ENCODE data around the gene KMT5B.

KMT5B gene

DNA sequence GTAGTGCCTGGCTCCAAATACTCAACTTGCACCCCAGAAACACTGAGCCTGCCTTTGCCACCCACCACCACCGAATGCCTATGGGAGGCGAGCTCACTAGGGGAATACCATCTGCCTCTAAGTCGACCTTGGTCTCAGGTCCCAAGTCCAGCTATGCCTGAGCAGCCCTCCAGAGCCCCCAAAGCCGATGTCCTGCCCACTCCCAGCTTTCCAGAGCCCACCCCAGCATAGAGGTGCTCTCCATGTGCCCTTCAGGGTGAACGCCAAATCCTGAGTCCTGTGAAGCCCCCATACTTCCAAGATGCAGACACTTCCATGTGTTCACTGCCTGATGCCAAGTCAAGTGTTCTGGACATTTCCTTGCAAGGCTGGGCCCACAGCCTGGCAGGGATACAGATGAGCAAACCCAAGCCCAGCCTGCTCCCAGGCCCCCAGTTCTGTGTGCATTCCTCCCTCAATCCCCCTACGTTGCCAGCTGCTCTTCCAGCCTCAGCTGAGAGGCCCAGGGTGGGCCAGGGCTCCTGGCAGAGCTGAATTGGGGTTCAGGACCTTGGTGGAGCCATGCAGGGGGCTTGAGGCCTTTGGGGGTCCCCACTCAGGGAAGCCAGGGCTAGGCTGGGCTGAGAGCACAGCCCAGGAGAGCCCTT is 2.6 kb upstream of the KMT5B start:
- no peak for DNase-seq (ENCODE audit: low spot score)

DNA sequence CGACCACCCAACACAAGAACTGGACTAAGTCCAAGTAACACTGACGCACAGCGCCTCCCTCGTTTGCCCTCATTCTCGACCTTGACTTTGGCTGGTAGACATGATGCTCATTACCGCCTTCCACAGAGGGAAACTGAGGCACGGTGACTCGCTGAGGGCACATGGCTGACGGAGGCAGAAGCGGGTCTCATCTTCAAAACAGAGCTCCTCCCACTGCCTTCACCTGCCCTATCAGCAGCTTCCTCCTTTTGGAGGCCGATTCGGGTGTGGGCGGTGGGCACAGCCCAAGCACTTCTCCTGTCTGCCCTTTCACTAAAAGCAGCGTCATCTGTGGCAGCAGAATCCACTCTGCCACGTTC is 2.0 kb upstream of the KMT5B start:
- no peak for DNase-seq (ENCODE audit: low spot score)

- DNase-seq (ENCODE audit: low spot score): peak; percentile 11
Measured at GRCh38 chr11:68214173-68215086, 1.3 kb upstream of the KMT5B start.

- peak; percentile 87 for DNase-seq (ENCODE audit: low spot score)
Measured at GRCh38 chr11:68213555-68214172, 568 bp upstream of the KMT5B start.

GRCh38 chr11:68212421-68213134 is 518 bp downstream of the KMT5B start:
- DNase-seq (ENCODE audit: low spot score): peak; percentile 84

DNA sequence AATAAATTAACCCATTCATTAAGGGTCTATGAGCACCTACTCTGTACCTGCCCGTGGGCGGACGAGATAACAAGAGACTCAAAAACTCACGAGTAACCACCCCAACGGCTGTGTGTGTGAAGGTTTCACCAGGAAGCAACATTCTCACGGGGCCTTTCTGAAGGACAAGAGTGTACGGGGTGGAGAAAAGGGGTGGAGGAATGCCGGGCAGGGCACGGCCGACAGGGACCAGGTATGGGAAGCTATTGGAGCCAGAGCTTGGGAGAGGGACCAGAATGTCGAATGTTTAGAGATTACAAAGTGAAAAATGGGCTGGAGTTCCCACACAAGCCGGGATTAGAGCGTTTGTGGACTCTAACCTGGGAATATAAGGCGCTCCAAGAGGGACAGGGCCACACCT is 1.6 kb downstream of the KMT5B start:
- DNase-seq (ENCODE audit: low spot score): no peak

- DNase-seq (ENCODE audit: low spot score): peak; percentile 63
Measured at GRCh38 chr11:68206211-68206610, 6.9 kb downstream of the KMT5B start.

DNA sequence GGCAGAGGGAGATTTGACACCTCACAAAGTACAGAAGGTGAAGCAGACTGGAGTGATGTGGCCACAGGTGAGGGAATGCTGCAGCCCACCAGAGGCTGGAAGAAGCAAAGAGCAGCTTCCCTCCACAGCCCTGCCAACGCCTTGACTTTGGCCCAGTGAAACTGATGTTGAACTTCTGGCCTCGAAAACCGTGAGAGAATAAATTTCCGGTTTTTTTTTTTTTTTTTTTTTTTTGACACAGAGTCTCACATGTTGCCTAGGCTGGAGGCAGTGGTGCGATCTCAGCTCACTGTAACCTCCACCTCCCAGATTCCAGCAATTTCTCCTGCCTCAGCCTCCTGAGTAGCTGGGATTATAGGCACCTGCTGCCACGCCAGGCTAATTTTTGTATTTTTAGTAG is 8.7 kb downstream of the KMT5B start:
- DNase-seq (ENCODE audit: low spot score): no peak

GRCh38 chr11:68202165-68202564 is 10.9 kb downstream of the KMT5B start:
- DNase-seq (ENCODE audit: low spot score): no peak

GRCh38 chr11:68201492-68201891 is 11.6 kb downstream of the KMT5B start:
- DNase-seq (ENCODE audit: low spot score): no peak

GRCh38 chr11:68200639-68201038 is 12.5 kb downstream of the KMT5B start:
- peak; percentile 82 for DNase-seq (ENCODE audit: low spot score)

GRCh38 chr11:68199295-68199987 is 13.7 kb downstream of the KMT5B start:
- DNase-seq (ENCODE audit: low spot score): no peak

DNA sequence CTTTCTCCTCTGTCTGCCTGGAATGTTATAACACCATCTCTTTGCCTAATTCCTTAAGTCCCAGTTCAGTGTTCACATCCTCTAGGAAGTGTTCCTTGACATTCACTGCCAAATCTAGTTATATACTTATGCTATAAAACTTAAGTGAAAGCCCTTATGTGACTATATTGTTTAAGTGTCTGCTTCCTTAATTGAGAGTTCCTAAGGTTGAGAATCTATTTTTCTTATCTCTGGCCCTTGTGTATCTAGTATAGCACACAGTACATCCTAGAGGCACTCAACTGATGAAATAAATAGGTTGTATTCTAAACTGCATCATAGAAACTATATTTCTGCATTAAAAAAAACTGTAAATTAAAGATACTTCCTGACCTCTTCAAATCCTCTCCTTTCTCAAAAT is 16.9 kb downstream of the KMT5B start:
- DNase-seq (ENCODE audit: low spot score): no peak

DNA sequence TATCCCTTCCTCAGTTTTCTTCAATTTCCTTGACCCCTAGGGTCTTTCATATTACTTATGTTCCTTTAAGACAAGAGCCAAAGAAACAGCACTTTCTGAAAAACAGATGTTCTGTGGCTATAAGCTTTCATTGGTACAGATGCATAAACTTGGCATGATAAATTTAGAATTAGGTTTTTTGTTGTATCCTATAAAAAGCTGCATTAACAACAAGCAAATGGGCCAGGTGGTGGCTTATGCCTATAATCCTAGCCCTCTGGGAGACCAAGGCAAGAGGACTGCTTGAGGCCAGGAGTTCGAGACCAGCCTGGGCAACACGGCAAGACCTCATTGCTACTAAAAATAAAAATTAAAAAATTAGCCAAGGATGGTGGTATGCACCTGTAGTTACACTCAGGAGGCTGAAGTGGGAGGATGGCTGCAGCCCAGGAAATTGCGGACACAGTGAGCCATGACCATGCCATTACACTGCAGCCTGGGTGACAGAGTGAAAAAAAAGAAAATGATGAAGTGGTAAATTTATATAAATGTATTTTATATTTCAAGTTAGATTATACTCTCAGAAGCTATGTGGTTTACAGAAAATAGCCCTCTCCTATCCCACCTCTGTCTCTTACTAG is 18.3 kb downstream of the KMT5B start:
- no peak for DNase-seq (ENCODE audit: low spot score)

- no peak for DNase-seq (ENCODE audit: low spot score)
Measured at GRCh38 chr11:68193018-68193417, 20.1 kb downstream of the KMT5B start.

DNA sequence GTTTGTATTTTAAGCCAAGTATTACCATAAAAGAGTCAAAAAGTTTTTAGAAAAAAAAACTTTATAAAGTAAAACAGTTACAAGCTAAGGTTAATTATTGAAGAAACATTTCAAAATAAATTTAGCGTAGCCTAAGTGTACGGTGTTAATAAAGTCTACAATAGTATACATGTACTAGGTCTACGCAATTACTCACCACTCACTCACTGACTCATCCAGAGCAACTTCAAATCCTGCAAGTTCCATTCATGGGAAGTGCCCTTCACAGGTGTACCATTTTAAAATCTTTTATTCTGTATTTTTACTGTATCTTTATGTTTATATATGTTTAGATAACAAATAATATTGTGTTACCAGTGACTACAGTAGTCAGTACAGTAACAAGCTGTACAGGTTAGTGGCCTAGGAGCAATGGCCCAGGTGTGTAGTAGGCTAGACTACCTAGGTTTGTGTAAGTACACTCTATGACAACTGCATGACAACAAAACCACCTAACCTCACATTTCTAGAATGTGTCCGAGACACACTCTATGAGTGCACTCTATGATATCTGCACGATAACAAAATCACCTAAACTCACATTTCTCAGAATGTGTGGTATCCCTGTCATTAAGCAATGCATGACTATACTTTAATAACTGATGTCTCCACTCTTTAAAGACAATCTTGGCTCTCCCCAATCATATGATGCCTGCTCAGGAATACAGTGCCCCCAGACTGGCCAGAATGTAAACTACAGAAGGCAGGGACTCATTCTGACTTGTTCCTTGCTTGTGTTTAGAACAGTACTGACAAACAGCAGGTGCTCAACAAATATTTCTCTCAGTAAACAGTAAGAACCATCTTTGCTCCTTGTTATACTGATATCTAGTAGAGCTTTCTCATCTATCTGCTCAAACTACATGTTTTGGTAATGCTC is 21.2 kb downstream of the KMT5B start:
- no peak for DNase-seq (ENCODE audit: low spot score)

DNA sequence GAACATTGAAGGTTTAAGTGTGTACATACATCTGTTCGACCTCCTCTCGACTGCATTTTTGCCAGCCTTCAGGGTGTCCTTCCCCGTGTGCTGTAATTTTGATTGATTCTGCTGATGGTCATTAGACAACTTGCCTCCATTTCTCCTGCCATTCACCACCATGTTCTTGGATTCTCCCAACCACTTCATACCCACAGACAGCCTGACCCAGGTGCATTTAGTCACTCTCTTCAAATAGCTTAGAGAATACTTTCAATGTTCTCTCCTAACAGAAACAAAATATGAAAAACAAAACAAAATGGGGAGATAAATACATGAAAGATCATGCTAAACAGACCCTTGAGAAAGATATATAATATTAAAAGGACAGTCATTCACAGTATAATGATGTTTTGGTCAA is 23.2 kb downstream of the KMT5B start:
- DNase-seq (ENCODE audit: low spot score): no peak

GRCh38 chr11:68189082-68189481 is 24.0 kb downstream of the KMT5B start:
- DNase-seq (ENCODE audit: low spot score): no peak

DNA sequence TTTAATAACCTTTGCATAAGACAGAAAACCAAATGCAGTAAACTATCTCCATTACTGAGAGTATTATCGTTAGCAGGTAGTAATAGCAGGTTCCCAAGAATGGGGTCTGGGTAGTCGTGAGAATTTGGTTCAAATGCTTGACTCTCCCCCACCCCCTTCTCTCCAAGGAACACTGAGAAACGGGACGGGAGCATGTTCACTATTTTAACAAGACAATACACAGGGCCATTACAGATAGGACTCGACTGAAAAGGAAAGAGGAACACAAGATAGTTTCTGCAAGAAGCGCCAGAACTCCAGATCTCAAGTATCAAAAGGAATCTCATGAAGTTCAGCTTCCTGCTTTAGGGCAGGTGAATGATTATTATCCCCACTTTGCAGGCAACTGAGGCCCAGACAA is 27.0 kb downstream of the KMT5B start:
- DNase-seq (ENCODE audit: low spot score): no peak

GRCh38 chr11:68181719-68182451 is 31.2 kb downstream of the KMT5B start:
- DNase-seq (ENCODE audit: low spot score): no peak

Measured in AG08395 (cell line).